ENCODE data around the gene MFRP. TPM values are rescaled to one million over a fixed set of nuclear protein-coding genes. Genes with fewer than 3 reads are reported as not detected.

MFRP gene
- total RNA-seq, 1 experiment from 2014 or later: not detected

GRCh38 chr11:119359365-119360214 is 13.1 kb upstream of the MFRP start:
- no peak for DNase-seq (ENCODE audit: low read depth)

DNA sequence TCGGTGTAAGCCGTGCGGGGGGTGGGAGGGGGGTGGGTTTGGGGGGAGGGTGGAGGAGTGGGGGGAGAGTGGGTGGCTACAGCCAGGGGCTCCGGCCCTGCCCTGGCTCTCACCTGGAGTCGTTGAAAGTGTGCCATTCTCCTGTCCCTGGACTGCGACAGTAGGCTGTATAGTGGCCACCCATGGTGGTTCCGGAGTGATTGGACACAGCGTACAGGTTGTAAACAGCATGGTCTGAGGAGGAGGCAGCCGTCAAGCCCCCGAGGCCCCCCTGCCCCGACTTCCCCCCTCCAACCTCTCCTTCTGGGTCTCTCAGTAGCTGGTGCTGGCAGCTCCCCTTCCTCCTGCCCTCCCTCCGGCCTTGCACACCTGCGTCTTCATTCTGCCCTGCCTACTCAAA is 10.6 kb upstream of the MFRP start:
- no peak for DNase-seq (ENCODE audit: low read depth)

DNA sequence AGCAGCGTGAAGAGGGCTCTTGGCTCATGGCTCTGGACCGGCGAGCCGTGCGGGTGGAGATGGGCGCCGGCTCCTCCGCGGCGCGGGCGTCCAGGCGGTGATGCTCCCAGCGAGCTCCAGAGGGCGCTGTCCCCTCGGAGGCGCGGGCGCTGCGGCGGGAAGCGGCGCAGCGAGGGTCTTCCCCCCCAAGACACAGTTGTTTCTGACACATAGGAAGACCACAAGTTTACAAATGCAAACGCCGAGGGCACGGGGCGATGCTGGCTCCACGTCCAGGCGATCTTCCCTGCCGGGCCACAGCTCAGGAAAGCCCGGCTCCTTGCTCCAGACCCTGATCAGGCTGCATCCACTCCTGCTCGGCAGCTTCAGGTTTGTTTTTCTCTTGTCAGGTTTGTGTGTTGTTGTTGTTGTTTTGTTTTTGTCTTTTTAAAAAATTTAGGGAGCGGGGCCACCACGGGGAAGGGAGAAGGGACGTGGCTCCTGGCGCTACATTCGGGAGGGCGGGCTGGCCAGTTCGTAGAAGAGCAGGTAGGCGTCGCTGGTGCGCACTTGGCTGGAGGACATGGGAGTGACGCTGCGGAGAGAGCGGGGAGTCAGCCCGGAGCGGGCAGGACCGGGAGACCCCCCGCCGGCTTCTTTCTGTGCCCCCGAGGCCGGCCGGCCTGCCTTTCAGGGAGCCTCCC is 10.0 kb upstream of the MFRP start:
- no peak for DNase-seq (ENCODE audit: low read depth)

- DNase-seq (ENCODE audit: low read depth): no peak
Measured at GRCh38 chr11:119355091-119355843, 8.8 kb upstream of the MFRP start.

GRCh38 chr11:119352857-119353260 is 6.4 kb upstream of the MFRP start:
- peak; percentile 41 for DNase-seq (ENCODE audit: low read depth)

- DNase-seq (ENCODE audit: low read depth): no peak
Measured at GRCh38 chr11:119351232-119351631, 4.7 kb upstream of the MFRP start.

DNA sequence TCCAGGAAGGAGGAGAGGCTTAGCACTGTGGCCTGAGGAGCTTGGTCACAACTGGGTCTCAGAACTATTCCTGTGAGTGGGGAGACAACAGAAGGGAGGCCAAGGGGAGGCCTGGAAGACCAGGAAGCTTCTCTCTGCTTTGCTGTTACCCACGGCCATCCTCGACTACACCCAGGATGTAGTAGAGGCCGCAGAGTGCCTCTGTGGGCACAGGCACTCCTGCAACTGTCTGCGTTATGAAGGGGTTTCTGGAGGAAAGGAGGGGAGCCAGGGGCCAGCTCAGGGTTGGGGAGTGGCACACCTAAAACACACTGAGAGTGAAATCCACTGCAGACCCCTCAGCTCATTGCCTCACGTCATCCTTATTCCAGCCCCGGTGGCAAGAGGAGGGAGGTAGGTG is 3.8 kb upstream of the MFRP start:
- DNase-seq (ENCODE audit: low read depth): no peak

DNA sequence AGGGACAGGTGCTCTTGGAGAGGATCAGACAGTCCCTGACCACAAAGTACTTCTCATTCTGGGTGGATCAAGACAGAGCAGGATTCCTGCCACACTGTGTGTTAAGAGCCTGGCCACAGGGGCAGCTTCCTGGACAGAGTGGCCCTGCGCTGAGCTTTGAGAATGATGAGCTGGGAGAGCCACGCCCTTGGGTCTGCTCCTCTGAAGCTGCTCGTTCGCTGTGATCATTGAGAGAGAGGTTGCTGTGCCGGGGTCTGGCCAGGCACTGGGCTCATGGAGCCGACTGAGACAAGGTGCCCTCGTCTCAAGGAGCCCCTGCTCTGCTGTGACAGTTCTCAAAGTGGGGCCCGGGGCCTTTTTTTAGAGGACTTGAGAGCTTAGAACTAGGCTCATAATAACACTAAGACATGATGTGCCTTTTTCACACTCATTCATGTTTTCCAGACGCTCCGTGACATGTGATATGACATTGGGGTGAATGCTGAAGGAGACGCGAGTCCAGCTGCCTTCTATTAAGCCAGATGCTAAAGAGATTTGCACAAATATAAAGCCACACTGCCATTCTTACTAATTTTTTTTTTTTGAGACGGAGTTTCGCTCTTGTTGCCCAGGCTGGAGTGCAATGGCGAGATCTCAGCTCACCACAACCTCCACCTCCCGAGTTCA is 1.6 kb upstream of the MFRP start:
- no peak for DNase-seq (ENCODE audit: low read depth)

GRCh38 chr11:119347242-119347641 is 737 bp upstream of the MFRP start:
- peak; percentile 35 for DNase-seq (ENCODE audit: low read depth)

- DNase-seq (ENCODE audit: low read depth): no peak
Measured at GRCh38 chr11:119345685-119346084, 820 bp downstream of the MFRP start.

DNA sequence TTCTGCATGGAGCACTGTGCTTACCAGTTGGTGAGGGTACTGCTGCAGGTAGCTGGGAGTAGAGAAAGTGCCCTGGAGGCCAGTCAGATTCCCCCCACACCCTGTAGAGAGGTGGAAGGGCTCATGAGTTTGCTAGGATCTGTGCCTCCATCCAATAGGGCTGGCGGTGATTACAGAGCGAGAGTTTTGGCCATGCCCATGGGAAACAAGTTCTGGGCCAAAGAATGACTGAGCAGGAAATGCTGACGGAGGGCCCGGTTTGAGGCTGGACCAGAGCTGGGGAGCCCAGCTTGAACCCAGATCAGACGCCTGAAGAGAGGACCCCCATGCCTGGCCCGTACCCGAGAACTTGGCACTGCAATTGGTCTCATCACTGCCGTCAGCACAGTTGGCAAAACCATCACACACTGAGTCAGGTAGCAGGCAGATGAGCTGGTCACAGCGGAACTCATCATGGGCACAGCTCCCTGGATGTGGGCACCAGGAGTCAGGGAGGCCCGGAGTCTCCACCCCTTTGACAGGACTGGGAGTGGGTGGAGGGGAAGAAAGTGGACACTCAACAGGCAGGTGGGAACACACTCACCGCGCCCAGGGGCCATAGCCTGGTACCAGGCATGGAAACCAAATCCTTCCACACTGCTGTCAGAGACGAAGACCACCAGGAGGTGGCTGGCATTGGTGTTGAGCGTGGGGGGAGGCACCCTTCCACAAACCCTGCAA is 2.1 kb downstream of the MFRP start:
- DNase-seq (ENCODE audit: low read depth): no peak

DNA sequence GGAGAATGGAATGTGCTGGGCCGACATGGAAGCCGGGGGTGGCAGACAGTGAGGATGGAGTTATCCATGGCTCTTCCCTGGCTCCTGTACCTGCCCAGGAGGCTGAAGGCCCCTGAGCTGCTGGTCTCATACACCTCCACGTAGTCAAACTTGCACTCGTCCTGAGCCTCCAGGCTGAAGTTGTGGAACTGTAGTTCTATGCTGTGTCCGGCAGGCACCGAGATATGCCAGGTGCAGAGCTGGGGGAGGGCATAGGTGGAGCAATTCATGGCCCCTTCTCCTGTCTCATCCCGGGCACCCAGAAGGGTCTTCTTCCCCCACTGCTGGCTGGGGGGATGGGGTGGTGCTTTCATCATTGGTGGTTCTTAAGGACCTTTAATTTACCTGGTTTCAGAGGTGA is 2.8 kb downstream of the MFRP start:
- no peak for DNase-seq (ENCODE audit: low read depth)

DNA sequence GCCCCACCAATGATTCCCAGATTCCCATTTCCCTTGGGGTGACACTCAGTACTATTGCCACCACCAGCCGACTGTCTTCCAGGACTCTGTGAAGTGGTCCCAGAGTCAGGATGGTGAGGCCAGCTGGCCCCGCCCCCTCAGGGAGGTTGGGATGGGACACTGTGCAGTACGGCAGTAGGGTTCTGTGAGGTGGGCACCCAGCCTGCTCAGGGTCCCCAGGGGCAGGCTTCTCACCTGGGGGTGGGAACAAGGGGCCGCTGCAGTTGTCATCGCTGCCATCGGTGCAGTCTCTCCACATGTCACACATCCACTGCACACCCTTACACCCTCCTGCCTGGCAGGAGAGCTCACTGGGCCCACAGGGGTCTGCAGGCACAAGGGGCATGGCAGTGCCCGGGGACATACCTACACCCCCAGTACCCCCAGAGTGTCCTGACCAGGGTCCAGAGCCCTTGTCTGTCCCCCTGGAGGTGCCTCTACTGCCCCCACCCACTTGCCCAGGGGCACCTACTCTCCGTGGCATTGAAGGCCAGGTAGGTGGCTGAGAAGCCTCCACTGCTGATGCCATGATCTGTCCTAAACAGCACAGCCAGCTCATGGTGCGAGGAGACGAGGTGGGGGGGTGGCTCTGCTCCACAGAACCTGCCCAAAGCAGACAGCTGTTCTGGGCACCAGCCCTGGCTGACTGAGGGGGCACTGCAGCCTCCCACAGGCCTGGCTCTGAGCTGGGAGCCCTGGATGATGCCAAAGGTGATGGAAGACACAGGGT is 4.0 kb downstream of the MFRP start:
- no peak for DNase-seq (ENCODE audit: low read depth)

DNA sequence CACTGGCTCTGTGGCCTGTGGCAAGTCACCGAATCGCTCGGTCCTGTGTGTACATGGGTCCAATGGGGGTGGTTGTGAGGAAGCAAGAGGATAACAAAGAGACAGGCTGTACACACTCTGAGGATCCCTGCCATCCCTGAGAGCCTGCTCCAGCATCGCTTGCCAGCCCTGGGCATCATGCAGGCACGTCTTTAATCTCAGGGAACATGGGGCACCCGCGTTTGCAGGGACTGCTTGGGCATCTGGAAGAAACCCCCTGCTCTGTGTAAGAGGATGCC is 4.5 kb downstream of the MFRP start:
- no peak for DNase-seq (ENCODE audit: low read depth)

GRCh38 chr11:119341222-119342022 is 5.1 kb downstream of the MFRP start:
- DNase-seq (ENCODE audit: low read depth): no peak

DNA sequence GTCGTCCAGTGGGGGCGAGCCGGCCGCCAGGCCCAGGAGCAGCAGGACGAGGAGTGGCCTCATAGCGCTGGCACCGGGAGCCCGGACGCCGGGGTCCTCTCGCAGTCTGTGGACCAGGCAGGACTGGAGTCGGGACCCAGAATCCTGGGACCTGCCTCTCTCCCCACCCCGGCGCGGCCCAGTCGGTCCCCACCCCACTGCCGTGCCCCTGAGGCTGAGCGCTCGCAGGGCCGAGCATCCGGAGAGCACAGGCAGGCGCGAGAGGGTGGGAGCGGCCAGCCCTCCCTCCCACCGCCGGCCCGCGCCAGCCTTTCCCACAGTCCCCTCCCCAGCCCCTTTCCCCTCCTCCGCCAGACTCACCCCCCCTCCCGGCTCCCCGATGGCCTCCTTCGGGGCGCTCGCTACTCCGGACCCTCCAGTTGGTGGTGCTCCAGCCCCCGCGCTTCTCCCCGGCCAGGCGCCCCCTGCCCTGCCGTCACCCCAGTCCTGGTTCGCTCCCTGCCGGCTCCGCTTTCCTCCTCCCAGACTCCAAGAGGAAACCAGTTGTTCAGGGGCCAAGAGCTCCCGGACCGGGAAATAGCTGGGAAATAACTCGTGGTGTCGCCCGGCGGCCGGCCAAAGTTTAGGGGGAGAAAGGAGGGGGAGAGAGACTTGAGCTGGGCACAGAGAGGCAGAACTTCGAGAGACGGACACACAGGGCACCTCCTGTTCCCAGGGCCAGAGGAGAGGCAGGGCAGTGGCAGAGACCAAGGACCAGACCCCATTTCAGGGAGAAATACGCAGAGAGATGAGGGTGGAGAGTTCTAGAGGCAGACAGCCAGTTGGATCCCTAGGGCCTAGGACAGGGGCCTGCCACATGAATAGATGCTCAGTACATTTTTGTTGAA is 5.9 kb downstream of the MFRP start, which contains the start of gene C1QTNF5:
TSS of gene C1QTNF5 (minus strand) at position 549 of the 887 bp plus-strand sequence. CDS start at position 63, 486 bp downstream.
- peak; percentile 53 for DNase-seq (ENCODE audit: low read depth)

DNA sequence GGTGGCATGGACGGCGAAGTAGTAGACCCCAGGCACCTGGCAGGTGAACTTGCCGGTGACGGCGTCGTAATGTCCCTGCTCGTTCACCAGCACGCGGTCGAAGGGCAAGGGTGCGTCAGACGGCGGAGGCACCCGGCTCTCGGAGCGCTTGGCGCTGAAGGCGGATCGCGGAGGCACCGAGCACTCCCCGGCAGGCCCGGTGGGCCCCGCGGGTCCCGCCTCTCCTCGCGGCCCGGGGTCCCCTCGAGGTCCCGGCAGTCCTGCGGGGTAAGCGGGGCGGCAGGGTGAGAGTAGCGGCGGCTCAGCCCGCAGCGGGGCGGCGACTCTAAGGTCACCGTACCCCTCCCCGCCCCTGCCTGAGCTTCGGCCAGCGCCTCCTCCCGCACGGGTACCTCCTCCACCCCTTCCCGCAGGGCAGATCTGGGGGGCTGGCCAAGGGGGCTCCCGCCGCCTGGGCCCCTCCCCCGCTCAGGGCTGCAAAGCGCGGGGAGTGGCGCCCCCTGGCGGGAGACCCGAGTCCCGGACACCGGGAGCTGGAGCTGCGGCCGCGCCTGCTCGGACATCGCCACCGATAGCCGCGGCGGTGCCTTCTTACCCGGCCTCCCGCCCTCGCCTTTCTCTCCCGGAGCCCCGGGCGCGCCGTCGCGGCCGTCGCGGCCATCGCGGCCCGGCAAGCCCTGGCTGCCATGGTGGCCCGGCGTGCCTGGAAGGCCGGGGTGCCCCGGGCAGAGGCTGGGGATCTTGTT is 6.7 kb downstream of the MFRP start:
- DNase-seq (ENCODE audit: low read depth): no peak

GRCh38 chr11:119338965-119339588 is 7.4 kb downstream of the MFRP start:
- no peak for DNase-seq (ENCODE audit: low read depth)
